Hepatocyte (in vitro differentiated cells): ENCODE measurements around the gene LRCH4.

Source experiments
- CTCF ChIP-seq: fragments of 200-600 bp; sonication (generic); IDR thresholded peaks from 2 replicates; pipeline ENCODE4 v1.5.1; 2016; ENCODE audit warnings: antibody characterized with exemption, mild to moderate bottlenecking; ENCODE audit not compliant: poor library complexity
- EZH2phosphoT487 ChIP-seq: fragments of 200-600 bp; sonication (generic); IDR thresholded peaks from one replicate; pipeline ENCODE4 v1.6.1; 2018; ENCODE audit warnings: antibody characterized with exemption, mild to moderate bottlenecking, low read depth, moderate library complexity; ENCODE audit not compliant: unreplicated experiment, severe bottlenecking

- TF ChIP-seq CTCF (peak; percentile 28), EZH2phosphoT487 (no peak)
Observed at GRCh38 chr7:100588438-100588837, 2.5 kb upstream of the LRCH4 start.
